GM12878 (cell line): Measurements from ENCODE around the gene TGM6. TPM values are rescaled to one million over a fixed set of nuclear protein-coding genes. Genes with fewer than 3 reads are reported as not detected.
A peak's percentile ranks its signal among the peaks of the same experiment; 100 is the strongest.

Experiments
- ATAC-seq: fragments of 200-7000 bp; cut with Tn5 transposase; 3 replicates; pipeline ENCODE4 v1.9.1; 2020; ENCODE audit warnings: mild to moderate bottlenecking, moderate library complexity
- BruUV-seq: library from RNA; stranded (reverse); fragments of 400-500 nt; replicated peaks from 2 replicates; lab custom pipeline; 2021; lab: Mats Ljungman, UMichigan
- CTCF ChIA-PET: fragments of 300-600 bp; sonication (Branson Sonifier 250); formaldehyde crosslinking; extraction: SDS; loops from one replicate; lab custom pipeline; 2021; ENCODE audit warnings: inconsistent platforms; lab: Yijun Ruan, JAX
- POLR2A ChIA-PET: fragments of 350-600 bp; formaldehyde crosslinking; extraction: SDS; loops from one replicate; lab custom pipeline; 2021; ENCODE audit warnings: inconsistent platforms; lab: Charles Lee
- RAD21 ChIA-PET: fragments of 300-600 bp; sonication (Branson Sonifier 250); formaldehyde crosslinking; loops from one replicate; lab custom pipeline; 2023; ENCODE audit warnings: antibody characterized with exemption; ENCODE audit not compliant: unreplicated experiment; lab: Charles Lee
- SMC1A ChIA-PET: fragments of 300-600 bp; sonication (Branson Sonifier 250); formaldehyde crosslinking; loops from one replicate; lab custom pipeline; 2023; ENCODE audit not compliant: unreplicated experiment, uncharacterized antibody; lab: Charles Lee
- DNase-seq: peaks from one replicate; pipeline ENCODE4 v3.0.0-alpha.2; 2011; ENCODE audit warnings: low read depth, low spot score
- FAIRE-seq: peaks from 3 replicates; lab custom pipeline; 2011; peaks lifted over from hg19 to GRCh38; lab: Jason Lieb, UNC
- H2AFZ ChIP-seq: 2 replicates; pipeline ENCODE4 v1.6.0; 2011; ENCODE audit warnings: low read depth, low read length, control low read depth; ENCODE audit not compliant: control insufficient read depth
- H3K27ac ChIP-seq: 2 replicates; pipeline ENCODE4 v1.5.1; 2011; ENCODE audit warnings: control low read depth; ENCODE audit not compliant: control insufficient read depth, insufficient read depth
- H3K27me3 ChIP-seq, 2 experiments: replicated peaks in 1 of 2; 2 replicates each; pipeline versions ENCODE4 v1.6.0 to v1.6.1; 2011; ENCODE audit warnings: low read length in 1 of 2; ENCODE audit not compliant: control insufficient read depth in 2 of 2, insufficient read depth in 2 of 2
- H3K36me3 ChIP-seq, 2 experiments: 2 replicates each; pipeline ENCODE4 v1.5.1; 2011; ENCODE audit warnings: low read length in 1 of 2; ENCODE audit not compliant: control insufficient read depth in 2 of 2, insufficient read depth in 2 of 2
- H3K4me1 ChIP-seq: 2 replicates; pipeline ENCODE4 v1.6.1; 2011; ENCODE audit warnings: mild to moderate bottlenecking, low read length, moderate library complexity, mixed read lengths; ENCODE audit not compliant: control insufficient read depth, insufficient read depth
- H3K4me2 ChIP-seq: 2 replicates; pipeline ENCODE4 v1.6.0; 2011; ENCODE audit warnings: control low read depth; ENCODE audit not compliant: control insufficient read depth, insufficient read depth
- H3K4me3 ChIP-seq: fragments of 200-600 bp; sonication (generic); 2 replicates; pipeline ENCODE4 v1.5.1; 2016
- H3K79me2 ChIP-seq: 2 replicates; pipeline ENCODE4 v1.6.0; 2011; ENCODE audit warnings: low read length; ENCODE audit not compliant: control insufficient read depth, insufficient read depth
- H3K9ac ChIP-seq: 2 replicates; pipeline ENCODE4 v1.8.0; 2011; ENCODE audit warnings: low read length, control low read depth, mixed read lengths; ENCODE audit not compliant: control insufficient read depth, insufficient read depth
- H3K9me3 ChIP-seq: replicated peaks from 3 replicates; pipeline ENCODE4 v1.5.1; 2011; ENCODE audit warnings: mild to moderate bottlenecking, low read length; ENCODE audit not compliant: control insufficient read depth, insufficient read depth
- H4K20me1 ChIP-seq: 2 replicates; pipeline ENCODE4 v1.6.0; 2011; ENCODE audit not compliant: control insufficient read depth, insufficient read depth
- KAT2A ChIP-seq: conservative IDR thresholded peaks from 2 replicates; pipeline ENCODE4 v1.6.1; 2011; ENCODE audit warnings: low read depth, low read length; ENCODE audit not compliant: control insufficient read depth
- PML ChIP-seq: IDR thresholded peaks from 2 replicates; pipeline ENCODE4 v1.6.1; 2012; ENCODE audit warnings: low read length, inconsistent platforms
- POLR2AphosphoS2 ChIP-seq: IDR thresholded peaks from 2 replicates; pipeline ENCODE4 v1.6.1; 2011; ENCODE audit warnings: low read depth, mild to moderate bottlenecking, low read length, improper control_type of control experiment, moderate library complexity
- RELA ChIP-seq: fragments of 450-650 bp; IDR thresholded peaks from 2 replicates; pipeline ENCODE4 v1.8.0; 2014; ENCODE audit warnings: borderline replicate concordance; ENCODE audit not compliant: partially characterized antibody
- RFX5 ChIP-seq: IDR thresholded peaks from 2 replicates; pipeline ENCODE4 v1.6.1; 2011; ENCODE audit warnings: low read depth, low read length, improper control_type of control experiment
- SMARCA5 ChIP-seq: fragments of 450-650 bp; IDR thresholded peaks from 2 replicates; pipeline ENCODE4 v1.6.1; 2017; ENCODE audit warnings: mild to moderate bottlenecking
- TARDBP ChIP-seq: IDR thresholded peaks from 2 replicates; pipeline ENCODE4 v1.6.1; 2016; ENCODE audit warnings: borderline replicate concordance
- TCF3 ChIP-seq: IDR thresholded peaks from 2 replicates; pipeline ENCODE4 v1.6.1; 2012; ENCODE audit warnings: low read depth, mild to moderate bottlenecking, low read length, borderline replicate concordance; ENCODE audit not compliant: insufficient read depth
- TCF7 ChIP-seq: IDR thresholded peaks from 2 replicates; pipeline ENCODE4 v1.6.1; 2014; ENCODE audit warnings: antibody characterized with exemption, borderline replicate concordance
- YY1 ChIP-seq: IDR thresholded peaks from 2 replicates; pipeline ENCODE4 v1.6.1; 2011; ENCODE audit warnings: low read depth, mild to moderate bottlenecking, low read length
- ZNF24 ChIP-seq: fragments of 450-650 bp; IDR thresholded peaks from 2 replicates; pipeline ENCODE4 v1.6.1; 2017; ENCODE audit warnings: antibody characterized with exemption, mild to moderate bottlenecking
- WGBS: methylation state at CpG from one replicate; pipeline ENCODE4 v1.1.6; 2016; ENCODE audit warnings: low lambda C conversion rate; ENCODE audit not compliant: insufficient replicate concordance, insufficient coverage; ENCODE audit errors: missing lambda C conversion rate; 5-methylcytosine and 5-hydroxymethylcytosine counted together
- in situ Hi-C: fragments of 300-500 bp; cut with MboI; formaldehyde crosslinking; loops from 9 replicates; pipeline ENCODE4 v1.14.3; 2018; ENCODE audit warnings: mixed read lengths
- intact Hi-C: fragments of 100-400 bp; cut with micrococcal nuclease; formaldehyde crosslinking; loops from one replicate; pipeline ENCODE4 v1.14.2; 2022; ENCODE audit not compliant: unreplicated experiment
- polyA plus RNA-seq, 11 experiments: library from polyadenylated mRNA; depleted of rRNA in 4 of 11; unstranded in 6 of 11; stranded (reverse) in 5 of 11; fragments of >200 nt; fragmentation: Nextera tagmentation in 4 of 11; fragmentation: Illumina TruSeq in 1 of 11; extraction: Ambion mirVana in 4 of 11; extraction: Trizol in 1 of 11; gene quantifications; 1 replicate in 1 of 11; 2 replicates in 10 of 11; pipeline versions ENCODE4 v1.2.1 to v1.2.3, GENCODE V29; 2011 to 2016; ENCODE audit warnings: inconsistent platforms in 2 of 11, missing spikeins in 2 of 11, low read depth in 1 of 11
- total RNA-seq, 4 experiments: library from RNA; depleted of rRNA in 3 of 4; stranded (reverse); fragments of >200 nt in 3 of 4; fragmentation: Illumina TruSeq in 1 of 4; extraction: Trizol in 1 of 4; gene quantifications; 2 replicates each; pipeline versions ENCODE4 v1.2.1 to v1.2.3, GENCODE V29; 2013 to 2021
- TF ChIP-seq, protein P1 (sequence below): fragments of 450-650 bp; IDR thresholded peaks from 2 replicates; pipeline ENCODE4 v1.6.1; 2018; ENCODE audit warnings: mild to moderate bottlenecking, low read depth, moderate library complexity; ENCODE audit not compliant: partially characterized antibody
- TF ChIP-seq, protein P2 (sequence below): fragments of 450-650 bp; IDR thresholded peaks from 2 replicates; pipeline ENCODE4 v1.6.1; 2017; ENCODE audit warnings: borderline replicate concordance
- TF ChIP-seq, protein P3 (sequence below): fragments of 450-650 bp; conservative IDR thresholded peaks from 2 replicates; pipeline ENCODE4 v1.6.1; 2017; ENCODE audit warnings: mild to moderate bottlenecking, moderate library complexity

TGM6 gene
- total and polyA plus RNA-seq, 10 of the 15 experiments (the other 5 are each of a cell fraction or from before 2014, with no cell fraction given): not detected

DNA sequence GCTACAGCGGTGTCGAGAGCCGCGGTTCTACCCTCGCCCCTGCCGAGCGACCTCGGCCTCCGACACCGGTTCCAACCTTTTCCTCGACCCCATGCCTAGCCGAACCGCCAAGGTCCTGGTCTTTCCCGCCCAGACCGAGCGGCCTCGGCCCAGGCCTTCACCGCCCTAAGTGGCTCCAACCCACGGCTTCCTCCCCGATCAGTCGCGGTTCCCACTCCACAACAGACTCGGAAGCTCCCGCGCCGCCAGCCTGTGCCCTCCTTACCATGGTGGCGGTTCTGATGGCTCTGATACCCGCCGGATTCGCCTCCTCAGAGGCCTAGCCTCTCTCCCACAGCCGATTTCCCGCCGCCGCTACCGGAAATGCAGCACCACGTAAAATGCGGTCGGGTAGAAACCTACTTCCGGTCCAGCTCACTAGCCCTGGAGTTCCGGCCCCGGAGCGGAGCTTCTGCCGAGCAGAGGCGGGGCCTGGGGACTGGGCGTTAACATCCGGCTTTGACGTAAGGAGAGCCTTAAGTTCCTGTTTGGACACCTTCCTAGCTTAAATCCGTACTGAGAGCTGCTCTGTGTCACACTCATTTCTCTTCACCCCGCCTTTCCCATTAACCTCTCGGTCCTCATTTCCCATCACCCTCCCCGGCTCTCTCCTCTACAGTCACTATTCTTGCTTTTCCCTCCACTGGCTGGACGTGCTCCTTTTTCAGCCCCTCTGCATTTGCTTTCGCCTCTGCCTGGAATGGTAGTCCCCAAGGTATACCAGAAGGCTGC is 89.9 kb downstream of the TGM6 start, which contains the start of gene SNRPB (continued):
- TF ChIP-seq, protein P1, sequence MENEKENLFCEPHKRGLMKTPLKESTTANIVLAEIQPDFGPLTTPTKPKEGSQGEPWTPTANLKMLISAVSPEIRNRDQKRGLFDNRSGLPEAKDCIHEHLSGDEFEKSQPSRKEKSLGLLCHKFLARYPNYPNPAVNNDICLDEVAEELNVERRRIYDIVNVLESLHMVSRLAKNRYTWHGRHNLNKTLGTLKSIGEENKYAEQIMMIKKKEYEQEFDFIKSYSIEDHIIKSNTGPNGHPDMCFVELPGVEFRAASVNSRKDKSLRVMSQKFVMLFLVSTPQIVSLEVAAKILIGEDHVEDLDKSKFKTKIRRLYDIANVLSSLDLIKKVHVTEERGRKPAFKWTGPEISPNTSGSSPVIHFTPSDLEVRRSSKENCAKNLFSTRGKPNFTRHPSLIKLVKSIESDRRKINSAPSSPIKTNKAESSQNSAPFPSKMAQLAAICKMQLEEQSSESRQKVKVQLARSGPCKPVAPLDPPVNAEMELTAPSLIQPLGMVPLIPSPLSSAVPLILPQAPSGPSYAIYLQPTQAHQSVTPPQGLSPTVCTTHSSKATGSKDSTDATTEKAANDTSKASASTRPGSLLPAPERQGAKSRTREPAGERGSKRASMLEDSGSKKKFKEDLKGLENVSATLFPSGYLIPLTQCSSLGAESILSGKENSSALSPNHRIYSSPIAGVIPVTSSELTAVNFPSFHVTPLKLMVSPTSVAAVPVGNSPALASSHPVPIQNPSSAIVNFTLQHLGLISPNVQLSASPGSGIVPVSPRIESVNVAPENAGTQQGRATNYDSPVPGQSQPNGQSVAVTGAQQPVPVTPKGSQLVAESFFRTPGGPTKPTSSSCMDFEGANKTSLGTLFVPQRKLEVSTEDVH: peak; percentile 100
- peak; percentile 68; the same call in 1 of the 2 replicates for TF ChIP-seq SMARCA5

DNA sequence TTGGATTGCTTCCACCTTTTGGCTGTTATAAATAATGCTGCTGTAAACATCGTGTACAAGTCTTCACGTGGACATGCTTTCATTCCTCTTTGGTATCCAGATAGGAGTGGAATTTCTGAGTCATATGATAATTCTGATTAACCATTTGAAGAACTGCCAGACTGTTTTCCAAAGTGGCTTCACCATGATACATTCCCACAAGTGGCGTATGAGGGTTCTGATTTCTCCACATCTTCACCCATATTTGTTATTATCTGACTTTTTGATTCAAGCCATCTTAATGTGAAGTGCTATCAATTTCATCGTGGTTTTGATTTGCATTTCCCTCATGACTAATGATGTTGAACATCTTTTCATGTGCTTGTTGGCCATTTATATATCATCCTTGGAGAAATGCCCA is 92.8 kb downstream of the TGM6 start:
- FAIRE-seq (no peak), ATAC-seq (no peak), DNase-seq (no peak)
- Histone ChIP-seq H3K9ac (no peak overlapping the region), H3K27me3 (no peaks in the 10 kb centered on the region), H3K36me3 (peaks cover 0 to 4% of the 10 kb centered on the region in 2 experiments; a peak in 2 of 4 replicates), H3K27ac (no peak overlapping the region), H3K4me3 (no peak overlapping the region), H3K9me3 (no peaks in the 10 kb centered on the region), H2AFZ (no peak overlapping the region), H3K79me2 (peaks cover 21% of the 10 kb centered on the region), H4K20me1 (0 out of 2 replicates have a peak, but pooled peaks cover under 1% of the 10 kb centered on the region), H3K4me1 (no peaks in the 10 kb centered on the region), H3K4me2 (no peak overlapping the region)
- intact Hi-C loops (loop anchor here (5.0 kb wide), 2 partner anchors 34 to 179 kb away; partner anchors contain the start of genes NOP56 and ZNF343), in situ Hi-C loops (no loop called here)
- no TSS peak for BruUV-seq
- ChIA-PET POLR2A (no interaction called here), CTCF (no interaction called here), RAD21 (no interaction called here), SMC1A (interaction anchor here (1.3 kb wide), 1 partner anchor 51 kb away, joined by 4 read pairs; no protein-coding TSS in a partner anchor)
- WGBS: 64% methylated on average over 4 of the region's 4 CpGs
- no peak for TF ChIP-seq TCF7
- no peak for TF ChIP-seq RELA
- TF ChIP-seq, protein P2, sequence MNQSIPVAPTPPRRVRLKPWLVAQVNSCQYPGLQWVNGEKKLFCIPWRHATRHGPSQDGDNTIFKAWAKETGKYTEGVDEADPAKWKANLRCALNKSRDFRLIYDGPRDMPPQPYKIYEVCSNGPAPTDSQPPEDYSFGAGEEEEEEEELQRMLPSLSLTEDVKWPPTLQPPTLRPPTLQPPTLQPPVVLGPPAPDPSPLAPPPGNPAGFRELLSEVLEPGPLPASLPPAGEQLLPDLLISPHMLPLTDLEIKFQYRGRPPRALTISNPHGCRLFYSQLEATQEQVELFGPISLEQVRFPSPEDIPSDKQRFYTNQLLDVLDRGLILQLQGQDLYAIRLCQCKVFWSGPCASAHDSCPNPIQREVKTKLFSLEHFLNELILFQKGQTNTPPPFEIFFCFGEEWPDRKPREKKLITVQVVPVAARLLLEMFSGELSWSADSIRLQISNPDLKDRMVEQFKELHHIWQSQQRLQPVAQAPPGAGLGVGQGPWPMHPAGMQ: no peak
- TF ChIP-seq, protein P3, sequence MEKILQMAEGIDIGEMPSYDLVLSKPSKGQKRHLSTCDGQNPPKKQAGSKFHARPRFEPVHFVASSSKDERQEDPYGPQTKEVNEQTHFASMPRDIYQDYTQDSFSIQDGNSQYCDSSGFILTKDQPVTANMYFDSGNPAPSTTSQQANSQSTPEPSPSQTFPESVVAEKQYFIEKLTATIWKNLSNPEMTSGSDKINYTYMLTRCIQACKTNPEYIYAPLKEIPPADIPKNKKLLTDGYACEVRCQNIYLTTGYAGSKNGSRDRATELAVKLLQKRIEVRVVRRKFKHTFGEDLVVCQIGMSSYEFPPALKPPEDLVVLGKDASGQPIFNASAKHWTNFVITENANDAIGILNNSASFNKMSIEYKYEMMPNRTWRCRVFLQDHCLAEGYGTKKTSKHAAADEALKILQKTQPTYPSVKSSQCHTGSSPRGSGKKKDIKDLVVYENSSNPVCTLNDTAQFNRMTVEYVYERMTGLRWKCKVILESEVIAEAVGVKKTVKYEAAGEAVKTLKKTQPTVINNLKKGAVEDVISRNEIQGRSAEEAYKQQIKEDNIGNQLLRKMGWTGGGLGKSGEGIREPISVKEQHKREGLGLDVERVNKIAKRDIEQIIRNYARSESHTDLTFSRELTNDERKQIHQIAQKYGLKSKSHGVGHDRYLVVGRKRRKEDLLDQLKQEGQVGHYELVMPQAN: no peak
- no peak for TF ChIP-seq PML
- TF ChIP-seq TARDBP: no peak
- TF ChIP-seq TCF3: no peak
- no peak for TF ChIP-seq KAT2A
- no peak for TF ChIP-seq POLR2AphosphoS2
- TF ChIP-seq RFX5: no peak
- no peak for TF ChIP-seq ZNF24
- TF ChIP-seq YY1: no peak
